Spinal cord (tissue), 10 donors: ENCODE data around the gene CRADD. TPM values are rescaled to one million over a fixed set of nuclear protein-coding genes. Genes with fewer than 3 reads are reported as not detected.

ENCODE experiments used
- DNase-seq, 6 donors: peaks; one replicate each; pipeline versions ENCODE4 v3.0.0 to v3.0.0-alpha.2; 2013 to 2015; ENCODE audit warnings: low spot score in 6 of 6, low read depth in 4 of 6
- H3K27ac ChIP-seq: one replicate; pipeline ENCODE4 v1.5.1; 2013; ENCODE audit warnings: low read depth, low read length, control low read depth
- H3K27me3 ChIP-seq: one replicate; pipeline ENCODE4 v1.6.1; 2013; ENCODE audit warnings: low read length; ENCODE audit not compliant: control insufficient read depth, insufficient read depth
- H3K36me3 ChIP-seq: one replicate; pipeline ENCODE4 v1.6.1; 2013; ENCODE audit warnings: low read length; ENCODE audit not compliant: control insufficient read depth, insufficient read depth
- H3K4me1 ChIP-seq: one replicate; pipeline ENCODE4 v1.6.1; 2013; ENCODE audit warnings: low read length; ENCODE audit not compliant: control insufficient read depth, insufficient read depth
- H3K4me3 ChIP-seq: one replicate; pipeline ENCODE4 v1.5.1; 2013; ENCODE audit warnings: low read depth, low read length, control low read depth
- H3K9me3 ChIP-seq: one replicate; pipeline ENCODE4 v1.6.1; 2013; ENCODE audit warnings: low read length; ENCODE audit not compliant: control insufficient read depth, insufficient read depth
- WGBS: methylation state at CpG from one replicate; pipeline ENCODE4 v1.1.5; 2013; ENCODE audit warnings: missing lambda C conversion rate; ENCODE audit not compliant: insufficient coverage; 5-methylcytosine and 5-hydroxymethylcytosine counted together
- polyA plus RNA-seq, 2 donors: library from polyadenylated mRNA; unstranded; fragments of 120-200 nt; gene quantifications; one replicate each; pipeline ENCODE4 v1.2.1, GENCODE V29; 2013; ENCODE audit not compliant: insufficient read length in 2 of 2
- total RNA-seq, 2 donors: library from RNA; depleted of rRNA in 1 of 2; stranded (reverse); fragments of 120-200 nt in 1 of 2; fragments of >200 nt in 1 of 2; gene quantifications; one replicate each; pipeline versions ENCODE4 v1.2.3 to v1.2.4, GENCODE V29; 2013 to 2014
- donor health status: healthy.

CRADD gene
- total and polyA plus RNA-seq, 4 donors: 11.2 to 19.9 (median 15.2) TPM

- peak in 1 of 6 donors; percentile 43 for DNase-seq
- H3K4me3 ChIP-seq: no peak overlapping the region
- WGBS: 78% methylated on average over 1 of the region's 1 CpG
These were observed 31.5 kb upstream of the CRADD start for GRCh38 chr12:93645702-93646101.

GRCh38 chr12:93650626-93651025, 26.5 kb upstream of the CRADD start:
- Histone ChIP-seq H3K9me3 (no peaks in the 10 kb centered on the region), H3K27me3 (no peaks in the 10 kb centered on the region)
- WGBS: no CpG with 5 or more reads among the region's 1 CpG

More at GRCh38 chr12:93645702-93646101, 31.5 kb upstream of the CRADD start:
- Histone ChIP-seq H3K9me3 (no peaks in the 10 kb centered on the region), H3K36me3 (no peaks in the 10 kb centered on the region), H3K27me3 (no peaks in the 10 kb centered on the region), H3K27ac (no peak overlapping the region), H3K4me1 (no peaks in the 10 kb centered on the region)

GRCh38 chr12:93653079-93653478, 24.1 kb upstream of the CRADD start:
- WGBS: no CpG with 5 or more reads among the region's 3 CpGs
- H3K4me3 ChIP-seq: no peak overlapping the region
- no peak for DNase-seq

More at GRCh38 chr12:93650626-93651025, 26.5 kb upstream of the CRADD start:
- no peaks in the 10 kb centered on the region for H3K4me1 ChIP-seq
- H3K36me3 ChIP-seq: no peaks in the 10 kb centered on the region
- H3K27ac ChIP-seq: no peak overlapping the region
- H3K4me3 ChIP-seq: no peak overlapping the region
- no peak for DNase-seq

GRCh38 chr12:93653712-93654111, 23.5 kb upstream of the CRADD start:
- Histone ChIP-seq H3K27ac (no peak overlapping the region), H3K27me3 (no peaks in the 10 kb centered on the region), H3K4me1 (no peaks in the 10 kb centered on the region), H3K4me3 (no peak overlapping the region), H3K9me3 (no peaks in the 10 kb centered on the region), H3K36me3 (no peaks in the 10 kb centered on the region)
- DNase-seq: no peak
- WGBS: 60% methylated on average over 1 of the region's 3 CpGs

More at GRCh38 chr12:93653079-93653478, 24.1 kb upstream of the CRADD start:
- Histone ChIP-seq H3K27me3 (no peaks in the 10 kb centered on the region), H3K36me3 (no peaks in the 10 kb centered on the region), H3K9me3 (no peaks in the 10 kb centered on the region), H3K27ac (no peak overlapping the region), H3K4me1 (no peaks in the 10 kb centered on the region)

GRCh38 chr12:93654421-93654820, 22.8 kb upstream of the CRADD start:
- H3K36me3 ChIP-seq: no peaks in the 10 kb centered on the region
- H3K9me3 ChIP-seq: no peaks in the 10 kb centered on the region
- no peaks in the 10 kb centered on the region for H3K27me3 ChIP-seq
- no peak overlapping the region for H3K27ac ChIP-seq
- DNase-seq: no peak
- no peak overlapping the region for H3K4me3 ChIP-seq
- no peaks in the 10 kb centered on the region for H3K4me1 ChIP-seq
- 100% methylated on average over 2 of the region's 2 CpGs for WGBS

- no peaks in the 10 kb centered on the region for H3K4me1 ChIP-seq
- no peak for DNase-seq
- no peaks in the 10 kb centered on the region for H3K9me3 ChIP-seq
- no CpG with 5 or more reads among the region's 2 CpGs for WGBS
- H3K27me3 ChIP-seq: no peaks in the 10 kb centered on the region
- H3K4me3 ChIP-seq: no peak overlapping the region
- H3K36me3 ChIP-seq: no peaks in the 10 kb centered on the region
- H3K27ac ChIP-seq: no peak overlapping the region
These were observed 20.1 kb upstream of the CRADD start for GRCh38 chr12:93657071-93657470.

- H3K36me3 ChIP-seq: no peaks in the 10 kb centered on the region
- peak in 2 of 6 donors; percentile 8 to 9 for DNase-seq
- no peak overlapping the region for H3K4me3 ChIP-seq
- no peak overlapping the region for H3K27ac ChIP-seq
- WGBS: no CpG with 5 or more reads among the region's 3 CpGs
- no peaks in the 10 kb centered on the region for H3K9me3 ChIP-seq
- H3K4me1 ChIP-seq: no peaks in the 10 kb centered on the region
- H3K27me3 ChIP-seq: no peaks in the 10 kb centered on the region
These were observed 16.2 kb upstream of the CRADD start for GRCh38 chr12:93661021-93661420.

GRCh38 chr12:93663006-93663728, 14.0 kb upstream of the CRADD start:
- H3K4me3 ChIP-seq: no peak overlapping the region
- H3K27ac ChIP-seq: no peak overlapping the region
- no peaks in the 10 kb centered on the region for H3K36me3 ChIP-seq
- H3K27me3 ChIP-seq: no peaks in the 10 kb centered on the region
- WGBS: 93% methylated on average over 2 of the region's 2 CpGs
- no peaks in the 10 kb centered on the region for H3K9me3 ChIP-seq
- no peak for DNase-seq
- H3K4me1 ChIP-seq: no peaks in the 10 kb centered on the region

GRCh38 chr12:93663729-93664084, 13.5 kb upstream of the CRADD start:
- DNase-seq: no peak
- H3K9me3 ChIP-seq: no peaks in the 10 kb centered on the region
- 100% methylated on average over 2 of the region's 4 CpGs for WGBS
- H3K36me3 ChIP-seq: no peaks in the 10 kb centered on the region
- H3K4me1 ChIP-seq: no peaks in the 10 kb centered on the region
- H3K4me3 ChIP-seq: no peak overlapping the region
- no peak overlapping the region for H3K27ac ChIP-seq
- no peaks in the 10 kb centered on the region for H3K27me3 ChIP-seq

- H3K36me3 ChIP-seq: no peaks in the 10 kb centered on the region
- no peak for DNase-seq
- no peak overlapping the region for H3K27ac ChIP-seq
- no peaks in the 10 kb centered on the region for H3K9me3 ChIP-seq
- no peak overlapping the region for H3K4me3 ChIP-seq
- no CpG with 5 or more reads among the region's 2 CpGs for WGBS
- no peaks in the 10 kb centered on the region for H3K4me1 ChIP-seq
- no peaks in the 10 kb centered on the region for H3K27me3 ChIP-seq
These were observed 12.5 kb upstream of the CRADD start for GRCh38 chr12:93664573-93665138.
